Activated naive CD4-positive, alpha-beta T cell treated with anti-CD3 and anti-CD28 coated beads, Interleukin-2, amount 10 ng/mL, durations not matched to agents 7 days and 5 days (primary cell): Measurements from ENCODE around the gene CCSER2.
"Not testable (repeated sequence)": the region's sequence is repeated elsewhere in the genome, so short reads cannot be mapped to it uniquely, and the experiment has no call there.

Experiments used
- CTCF ChIA-PET: fragments of 350-600 bp; sonication (Branson Sonifier 250); formaldehyde crosslinking; loops from one replicate; lab custom pipeline; 2021; ENCODE audit warnings: antibody characterized with exemption; lab: Charles Lee
- DNase-seq: peaks from one replicate; pipeline ENCODE4 v3.0.0-alpha.2; 2020
- H3K27ac Mint-ChIP-seq: one replicate; pipeline ENCODE4 v1.8.0; 2021; ENCODE audit warnings: mild to moderate bottlenecking, moderate library complexity, mixed read lengths
- H3K27me3 Mint-ChIP-seq: one replicate; pipeline ENCODE4 v1.8.0; 2021; ENCODE audit warnings: mild to moderate bottlenecking, mixed read lengths
- H3K36me3 Mint-ChIP-seq: one replicate; pipeline ENCODE4 v1.8.0; 2021; ENCODE audit warnings: mixed read lengths
- H3K4me1 Mint-ChIP-seq: one replicate; pipeline ENCODE4 v1.8.0; 2021; ENCODE audit warnings: mixed read lengths
- H3K4me3 Mint-ChIP-seq: one replicate; pipeline ENCODE4 v1.8.0; 2021; ENCODE audit warnings: mild to moderate bottlenecking, moderate library complexity, mixed read lengths
- H3K9me3 Mint-ChIP-seq: one replicate; pipeline ENCODE4 v1.8.0; 2021; ENCODE audit warnings: mixed read lengths

CCSER2 gene

DNA sequence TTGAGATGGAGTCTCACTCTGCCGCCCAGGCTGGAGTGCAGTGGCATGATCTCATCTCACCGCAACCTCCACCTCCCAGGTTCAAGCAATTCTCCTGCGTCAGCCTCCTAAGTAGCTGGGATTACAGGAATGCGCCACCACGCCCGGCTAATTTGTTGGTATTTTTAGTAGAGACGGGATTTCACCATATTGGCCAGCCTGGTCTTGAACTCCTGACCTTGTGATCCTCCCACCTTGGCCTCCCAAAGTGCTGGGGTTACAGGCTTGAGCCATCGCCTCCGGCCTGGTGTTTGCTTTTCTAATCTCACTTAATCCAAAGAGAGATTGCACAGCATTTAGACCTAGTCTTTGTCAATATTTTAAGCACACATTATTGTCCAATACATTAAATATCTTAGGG is 1.4 kb upstream of the CCSER2 start:
- not testable (repeated sequence) for H3K4me3 Mint-ChIP-seq
- CTCF ChIA-PET: interaction anchor here (3.5 kb wide), 1 partner anchor 60 kb away, joined by 14 read pairs; no protein-coding TSS in a partner anchor

DNA sequence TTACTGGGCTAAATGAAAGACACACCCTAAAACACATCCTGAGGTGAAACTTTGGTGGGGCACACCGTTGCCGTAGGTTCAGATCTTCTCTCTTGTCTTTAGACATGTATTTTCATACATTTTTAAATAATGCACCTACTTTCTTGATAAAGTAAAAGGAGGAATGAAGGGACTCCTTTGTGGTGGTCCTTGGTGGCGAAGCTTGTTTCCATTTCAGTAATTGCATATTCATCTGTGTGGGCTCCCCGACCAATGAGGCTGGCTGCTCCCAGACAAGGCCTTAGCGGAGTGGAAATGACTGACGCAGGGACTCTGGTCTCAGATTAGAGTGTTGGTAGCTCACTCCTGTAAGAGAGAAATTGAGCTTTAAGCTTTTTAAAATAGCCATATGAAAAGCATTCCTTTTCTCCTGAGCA is 815 bp downstream of the CCSER2 start:
- Mint-ChIP-seq H3K4me1 (peaks cover 32% of the 10 kb centered on the region), H3K4me3 (peak overlapping the region; percentile 96), H3K27ac (peak overlapping the region; percentile 99), H3K9me3 (no peaks in the 10 kb centered on the region), H3K27me3 (peaks cover 15% of the 10 kb centered on the region), H3K36me3 (peaks cover 9% of the 10 kb centered on the region)
- CTCF ChIA-PET: interaction anchor here (0.9 to 3.5 kb wide), 5 partner anchors 9 to 208 kb away, joined by 3 to 14 read pairs (median 6); no protein-coding TSS in a partner anchor
- DNase-seq: peak; percentile 74

More for the DNA sequence above, 1.4 kb upstream of the CCSER2 start:
- H3K27ac Mint-ChIP-seq, DNase-seq, H3K9me3 Mint-ChIP-seq, H3K36me3 Mint-ChIP-seq: not testable (repeated sequence)
- Mint-ChIP-seq H3K27me3 (peaks cover 20% of the 10 kb centered on the region), H3K4me1 (peaks cover 30% of the 10 kb centered on the region)

DNA sequence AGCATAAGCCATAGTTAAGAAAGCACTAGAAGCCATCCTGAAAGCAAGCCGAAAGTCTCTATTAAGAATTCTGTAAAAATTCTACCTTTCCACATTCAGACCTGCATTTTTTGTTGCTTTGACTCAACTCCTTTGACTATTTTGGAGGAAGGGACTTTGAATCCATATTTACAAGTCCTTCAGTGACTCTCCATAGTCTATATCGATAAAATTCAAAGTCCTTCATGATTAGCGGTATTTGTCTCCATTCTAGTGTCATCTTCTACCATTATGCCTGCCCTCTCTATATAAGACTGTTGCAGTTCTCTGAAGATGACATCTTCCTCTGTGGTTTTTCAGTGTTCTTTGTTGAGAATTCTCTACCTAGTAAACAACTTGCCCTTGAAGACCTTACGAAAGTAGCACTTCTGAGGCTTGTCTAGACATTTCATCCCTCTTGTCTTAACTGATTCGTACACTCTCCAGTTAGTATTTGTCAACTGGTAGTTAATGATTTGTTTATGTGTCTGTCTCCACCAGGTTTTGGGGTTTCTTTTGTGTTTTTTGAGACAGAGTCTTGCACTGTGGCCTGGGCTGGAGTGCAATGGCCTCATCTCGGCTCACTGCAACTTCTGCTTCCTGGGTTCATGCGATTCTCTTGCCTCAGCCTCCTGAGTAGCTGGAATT is 1.7 kb downstream of the CCSER2 start:
- H3K27ac Mint-ChIP-seq: peak overlapping the region; percentile 99
- peak overlapping the region; percentile 96 for H3K4me3 Mint-ChIP-seq
- no peaks in the 10 kb centered on the region for H3K9me3 Mint-ChIP-seq
- peaks cover 32% of the 10 kb centered on the region for H3K4me1 Mint-ChIP-seq
- H3K36me3 Mint-ChIP-seq: peaks cover 12% of the 10 kb centered on the region
- H3K27me3 Mint-ChIP-seq: peaks cover 6% of the 10 kb centered on the region
- CTCF ChIA-PET: interaction anchor here (1.1 to 3.5 kb wide), 4 partner anchors 8 to 63 kb away, joined by 3 to 14 read pairs (median 8); no protein-coding TSS in a partner anchor
- peak; percentile 50 for DNase-seq

- CTCF ChIA-PET: interaction anchor here (1.7 kb wide), 1 partner anchor 64 kb away, joined by 4 read pairs; no protein-coding TSS in a partner anchor
- Mint-ChIP-seq H3K27me3 (peaks cover 2% of the 10 kb centered on the region), H3K27ac (peak overlapping the region; percentile 99), H3K9me3 (no peaks in the 10 kb centered on the region), H3K4me3 (peak overlapping the region; percentile 96), H3K36me3 (peaks cover 12% of the 10 kb centered on the region), H3K4me1 (peaks cover 32% of the 10 kb centered on the region)
- no peak for DNase-seq
Observed at GRCh38 chr10:84331091-84331490, 2.7 kb downstream of the CCSER2 start.

DNA sequence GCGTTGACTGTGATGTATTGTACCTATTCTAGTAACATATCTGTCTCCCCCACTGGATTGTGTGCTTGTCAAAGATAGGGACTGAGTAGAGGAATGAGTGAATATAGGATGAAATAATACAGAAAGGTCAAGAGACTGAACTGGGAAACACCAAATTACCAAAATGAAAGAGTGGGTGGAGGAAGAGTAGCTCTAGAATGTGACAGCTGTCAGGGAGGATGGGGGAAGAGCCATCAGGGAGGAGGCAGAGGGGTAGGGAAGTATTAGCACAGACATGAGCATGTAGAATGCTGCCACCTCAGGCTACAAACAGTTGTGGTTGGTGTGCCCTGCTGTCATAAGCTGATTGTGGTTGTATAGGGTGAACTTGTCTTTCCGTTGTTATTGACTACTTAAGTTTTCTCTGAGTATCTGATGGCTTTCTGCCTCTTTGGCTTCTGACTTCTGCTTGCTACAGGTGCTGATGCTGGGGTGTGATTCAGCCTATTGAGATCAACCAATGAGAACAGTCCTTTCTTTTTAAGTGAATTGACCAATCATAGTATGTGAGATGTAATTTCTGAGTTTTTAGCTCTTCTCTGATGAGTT is 5.6 kb downstream of the CCSER2 start:
- DNase-seq: peak; percentile 78
- H3K9me3 Mint-ChIP-seq: no peaks in the 10 kb centered on the region
- H3K27me3 Mint-ChIP-seq: no peaks in the 10 kb centered on the region
- H3K27ac Mint-ChIP-seq: peak overlapping the region; percentile 85
- CTCF ChIA-PET: interaction anchor here (0.7 to 2.8 kb wide), 9 partner anchors 9 to 205 kb away, joined by 3 to 23 read pairs (median 4); no protein-coding TSS in a partner anchor
- H3K4me3 Mint-ChIP-seq: peak overlapping the region; percentile 24
- peaks cover 15% of the 10 kb centered on the region for H3K36me3 Mint-ChIP-seq
- H3K4me1 Mint-ChIP-seq: peaks cover 33% of the 10 kb centered on the region

- peak overlapping the region; percentile 16 for H3K4me3 Mint-ChIP-seq
- DNase-seq: no peak
- peak overlapping the region; percentile 66 for H3K27ac Mint-ChIP-seq
- peaks cover 10% of the 10 kb centered on the region for H3K36me3 Mint-ChIP-seq
- peaks cover 30% of the 10 kb centered on the region for H3K4me1 Mint-ChIP-seq
- CTCF ChIA-PET: interaction anchor here (0.6 to 2.8 kb wide), 9 partner anchors 8 to 204 kb away, joined by 3 to 23 read pairs (median 4); no protein-coding TSS in a partner anchor
- no peaks in the 10 kb centered on the region for H3K9me3 Mint-ChIP-seq
- no peaks in the 10 kb centered on the region for H3K27me3 Mint-ChIP-seq
Observed at GRCh38 chr10:84334811-84335210, 6.4 kb downstream of the CCSER2 start.

- CTCF ChIA-PET: interaction anchor here (1.0 to 2.8 kb wide), 3 partner anchors 17 to 95 kb away, joined by 3 to 23 read pairs (median 4); no protein-coding TSS in a partner anchor
- Mint-ChIP-seq H3K36me3 (peaks cover 11% of the 10 kb centered on the region), H3K27me3 (no peaks in the 10 kb centered on the region), H3K27ac (no peak overlapping the region), H3K9me3 (no peaks in the 10 kb centered on the region), H3K4me3 (no peak overlapping the region), H3K4me1 (peaks cover 29% of the 10 kb centered on the region)
- DNase-seq: no peak
Observed at GRCh38 chr10:84335516-84335915, 7.1 kb downstream of the CCSER2 start.

- Mint-ChIP-seq H3K4me3 (no peak overlapping the region), H3K4me1 (peaks cover 26% of the 10 kb centered on the region), H3K27me3 (no peaks in the 10 kb centered on the region), H3K36me3 (peaks cover 15% of the 10 kb centered on the region), H3K9me3 (no peaks in the 10 kb centered on the region), H3K27ac (no peak overlapping the region)
- no peak for DNase-seq
- CTCF ChIA-PET: interaction anchor here (0.8 to 1.5 kb wide), 3 partner anchors 9 to 203 kb away, joined by 3 read pairs; partner anchors contain the start of gene CCSER2
Observed at GRCh38 chr10:84336406-84337090, 8.2 kb downstream of the CCSER2 start.

GRCh38 chr10:84337199-84337598 is 8.8 kb downstream of the CCSER2 start:
- Mint-ChIP-seq H3K27me3 (no peaks in the 10 kb centered on the region), H3K9me3 (no peaks in the 10 kb centered on the region), H3K27ac (no peak overlapping the region), H3K36me3 (peaks cover 20% of the 10 kb centered on the region), H3K4me3 (no peak overlapping the region), H3K4me1 (peaks cover 26% of the 10 kb centered on the region)
- CTCF ChIA-PET: interaction anchor here (1.4 to 1.5 kb wide), 3 partner anchors 9 to 16 kb away, joined by 3 read pairs; partner anchors contain the start of gene CCSER2
- no peak for DNase-seq

DNA sequence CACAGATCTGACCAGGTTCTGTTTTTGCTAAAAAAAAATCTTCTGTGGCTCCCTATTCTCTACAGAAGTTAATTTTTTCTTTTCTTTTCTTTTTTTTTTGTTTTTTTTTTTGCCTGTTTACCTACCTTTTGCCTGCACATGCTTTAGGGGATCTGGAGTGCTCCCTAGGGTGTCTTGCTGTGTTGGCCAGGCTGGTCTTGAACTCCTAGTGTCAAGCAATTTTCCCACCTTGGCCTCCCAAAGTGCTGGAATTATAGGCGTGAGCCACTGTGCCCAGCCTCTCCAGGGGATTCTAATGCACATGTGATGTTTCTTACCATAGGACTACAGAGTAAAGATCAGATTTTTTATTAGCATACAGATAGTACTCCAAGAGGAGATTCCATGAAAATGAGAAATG is 10.6 kb downstream of the CCSER2 start:
- Mint-ChIP-seq H3K36me3 (peaks cover 34% of the 10 kb centered on the region), H3K27me3 (no peaks in the 10 kb centered on the region), H3K4me3 (no peak overlapping the region), H3K27ac (no peak overlapping the region), H3K4me1 (peaks cover 45% of the 10 kb centered on the region), H3K9me3 (no peaks in the 10 kb centered on the region)
- CTCF ChIA-PET: interaction anchor here (1.0 to 1.2 kb wide), 2 partner anchors 10 to 65 kb away, joined by 3 read pairs; no protein-coding TSS in a partner anchor
- no peak for DNase-seq

DNA sequence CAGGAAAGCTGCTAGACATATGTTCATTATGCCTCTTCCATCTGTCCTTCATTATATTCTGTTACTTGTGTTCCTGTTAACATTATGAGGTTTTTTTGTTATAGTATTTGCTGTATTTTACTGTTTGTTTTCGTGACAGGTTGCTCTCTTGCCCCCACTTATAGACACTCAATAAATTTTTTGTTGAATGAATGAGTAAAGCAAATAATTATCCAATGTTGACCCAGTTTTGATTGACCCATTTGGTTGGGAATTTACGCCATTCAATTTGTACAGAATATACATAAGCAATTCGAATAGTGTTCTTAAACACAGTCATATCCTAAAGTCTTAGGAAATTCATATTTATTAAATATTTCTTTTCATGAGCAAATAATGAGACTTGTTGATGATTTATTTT is 11.8 kb downstream of the CCSER2 start:
- no peaks in the 10 kb centered on the region for H3K9me3 Mint-ChIP-seq
- CTCF ChIA-PET: interaction anchor here (2.2 to 3.0 kb wide), 2 partner anchors 11 to 197 kb away, joined by 6 to 18 read pairs; no protein-coding TSS in a partner anchor
- H3K27ac Mint-ChIP-seq: no peak overlapping the region
- H3K4me1 Mint-ChIP-seq: peaks cover 55% of the 10 kb centered on the region
- H3K27me3 Mint-ChIP-seq: no peaks in the 10 kb centered on the region
- H3K36me3 Mint-ChIP-seq: peaks cover 39% of the 10 kb centered on the region
- DNase-seq: no peak
- H3K4me3 Mint-ChIP-seq: no peak overlapping the region

GRCh38 chr10:84340632-84341537 is 12.5 kb downstream of the CCSER2 start:
- peaks cover 56% of the 10 kb centered on the region for H3K4me1 Mint-ChIP-seq
- H3K4me3 Mint-ChIP-seq: no peak overlapping the region
- CTCF ChIA-PET: interaction anchor here (0.9 to 3.0 kb wide), 9 partner anchors 10 to 198 kb away, joined by 3 to 27 read pairs (median 5); partner anchors contain the start of gene CCSER2
- H3K27me3 Mint-ChIP-seq: no peaks in the 10 kb centered on the region
- H3K36me3 Mint-ChIP-seq: peaks cover 39% of the 10 kb centered on the region
- no peak overlapping the region for H3K27ac Mint-ChIP-seq
- DNase-seq: no peak
- H3K9me3 Mint-ChIP-seq: no peaks in the 10 kb centered on the region

DNA sequence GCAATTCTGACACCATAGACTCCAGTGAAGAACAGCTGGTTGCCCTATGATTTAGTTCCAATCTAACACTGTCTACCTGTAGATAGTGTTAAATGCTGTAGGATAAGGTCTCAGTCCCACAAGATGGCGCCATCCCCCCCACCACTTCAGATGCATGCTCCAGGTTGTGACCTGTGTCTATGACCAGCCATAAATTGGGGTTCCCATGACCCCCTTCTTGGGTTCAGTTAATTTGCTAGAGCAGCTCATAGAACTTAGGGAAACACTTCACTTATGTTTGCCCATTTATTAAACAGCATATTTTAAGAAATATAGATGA is 13.1 kb downstream of the CCSER2 start:
- DNase-seq: peak; percentile 24
- H3K36me3 Mint-ChIP-seq: peaks cover 41% of the 10 kb centered on the region
- H3K27ac Mint-ChIP-seq: peak overlapping the region; percentile 30

More for the DNA sequence above, 13.1 kb downstream of the CCSER2 start:
- H3K9me3 Mint-ChIP-seq: peaks cover 1% of the 10 kb centered on the region
- no peaks in the 10 kb centered on the region for H3K27me3 Mint-ChIP-seq
- H3K4me1 Mint-ChIP-seq: peaks cover 58% of the 10 kb centered on the region
- no peak overlapping the region for H3K4me3 Mint-ChIP-seq
- CTCF ChIA-PET: interaction anchor here (0.9 to 3.0 kb wide), 11 partner anchors 7 to 198 kb away, joined by 3 to 27 read pairs (median 5); partner anchors contain the start of gene CCSER2
